HG03521 (cell line): ENCODE data around the gene CHP2.
"Not testable (repeated sequence)": the region's sequence is repeated elsewhere in the genome, so short reads cannot be mapped to it uniquely, and the experiment has no call there.

Experiments
- ATAC-seq: cut with Tn5 transposase; IDR thresholded peaks from one replicate; pipeline ENCODE4 v1.9.1; 2021; ENCODE audit warnings: mild to moderate bottlenecking, moderate library complexity; ENCODE audit not compliant: unreplicated experiment

Gene CHP2

GRCh38 chr16:23754594-23755483 lies at the start of gene CHP2:
CHP2 (plus strand) TSS chr16:23755026; CDS start chr16:23755050, 24 bp downstream.
- no peak for ATAC-seq

GRCh38 chr16:23705517-23705902 lies 49.3 kb upstream of the CHP2 start:
- no peak for ATAC-seq

- ATAC-seq: no peak
Measured at GRCh38 chr16:23706439-23706838, 48.4 kb upstream of the CHP2 start.

- ATAC-seq: no peak
Measured at GRCh38 chr16:23709536-23709935, 45.3 kb upstream of the CHP2 start.

GRCh38 chr16:23710008-23710407 lies 44.8 kb upstream of the CHP2 start:
- no peak for ATAC-seq

GRCh38 chr16:23710504-23710903 lies 44.3 kb upstream of the CHP2 start:
- no peak for ATAC-seq

GRCh38 chr16:23711785-23712184 lies 43.0 kb upstream of the CHP2 start:
- ATAC-seq: no peak

- ATAC-seq: no peak
Measured at GRCh38 chr16:23712976-23713375, 41.9 kb upstream of the CHP2 start, which contains the start of gene ERN2. ERN2 (minus strand) TSS chr16:23713222; CDS start chr16:23713187, 35 bp downstream.

GRCh38 chr16:23716484-23716883 lies 38.3 kb upstream of the CHP2 start:
- no peak for ATAC-seq

GRCh38 chr16:23722613-23723240 lies 32.1 kb upstream of the CHP2 start:
- not testable (repeated sequence) for ATAC-seq

- no peak for ATAC-seq
Measured at GRCh38 chr16:23724096-23724784, 30.6 kb upstream of the CHP2 start.

- ATAC-seq: no peak
Measured at GRCh38 chr16:23724785-23725131, 30.1 kb upstream of the CHP2 start.

- no peak for ATAC-seq
Measured at GRCh38 chr16:23726710-23727109, 28.1 kb upstream of the CHP2 start.

- ATAC-seq: no peak
Measured at GRCh38 chr16:23728112-23728477, 26.7 kb upstream of the CHP2 start.

GRCh38 chr16:23729503-23730424 lies 25.1 kb upstream of the CHP2 start:
- no peak for ATAC-seq

GRCh38 chr16:23734176-23734893 lies 20.5 kb upstream of the CHP2 start:
- no peak for ATAC-seq

- ATAC-seq: not testable (repeated sequence)
Measured at GRCh38 chr16:23737423-23738028, 17.3 kb upstream of the CHP2 start.

- no peak for ATAC-seq
Measured at GRCh38 chr16:23739516-23739915, 15.3 kb upstream of the CHP2 start.

GRCh38 chr16:23741675-23742303 lies 13.0 kb upstream of the CHP2 start:
- no peak for ATAC-seq
